NCI-H2196 (cell line): ENCODE data around the gene ACP3.
"Not testable (repeated sequence)": the region's sequence is repeated elsewhere in the genome, so short reads cannot be mapped to it uniquely, and the experiment has no call there.

Source experiments
- DNase-seq: peaks from one replicate; lab custom pipeline; 2025; ENCODE audit not compliant: unreplicated experiment; lab: John Stamatoyannopoulos, UW

Gene ACP3

GRCh38 chr3:132356568-132356967, 39.4 kb downstream of the ACP3 start:
- no peak for DNase-seq

- no peak for DNase-seq
Observed at GRCh38 chr3:132360717-132361116, 43.5 kb downstream of the ACP3 start.

- DNase-seq = no peak
Observed at GRCh38 chr3:132362329-132362728, 45.1 kb downstream of the ACP3 start.

GRCh38 chr3:132368515-132368914, 51.3 kb downstream of the ACP3 start:
- no peak for DNase-seq

- no peak for DNase-seq
Observed at GRCh38 chr3:132368962-132369361, 51.8 kb downstream of the ACP3 start.

- DNase-seq = not testable (repeated sequence)
Observed at GRCh38 chr3:132376945-132377354, 59.7 kb downstream of the ACP3 start.

- no peak for DNase-seq
Observed at GRCh38 chr3:132378048-132378762, 61.0 kb downstream of the ACP3 start.

GRCh38 chr3:132378846-132379245, 61.6 kb downstream of the ACP3 start:
- DNase-seq = peak; percentile 52

- DNase-seq = no peak
Observed at GRCh38 chr3:132380920-132381319, 63.7 kb downstream of the ACP3 start.

GRCh38 chr3:132381348-132381944, 64.2 kb downstream of the ACP3 start:
- no peak for DNase-seq

- DNase-seq = no peak
Observed at GRCh38 chr3:132382267-132382666, 65.1 kb downstream of the ACP3 start.

- DNase-seq = no peak
Observed at GRCh38 chr3:132382688-132383194, 65.5 kb downstream of the ACP3 start.

- no peak for DNase-seq
Observed at GRCh38 chr3:132386259-132386658, 69.1 kb downstream of the ACP3 start.

GRCh38 chr3:132392675-132393074, 75.5 kb downstream of the ACP3 start:
- DNase-seq = not testable (repeated sequence)

GRCh38 chr3:132394320-132394719, 77.1 kb downstream of the ACP3 start:
- DNase-seq = no peak

GRCh38 chr3:132395126-132395525, 77.9 kb downstream of the ACP3 start:
- DNase-seq = no peak

- DNase-seq = no peak
Observed at GRCh38 chr3:132396255-132396654, 79.0 kb downstream of the ACP3 start.

GRCh38 chr3:132396776-132397175, 79.6 kb downstream of the ACP3 start:
- not testable (repeated sequence) for DNase-seq

- DNase-seq = peak; percentile 62
Observed at GRCh38 chr3:132399054-132399929, 82.1 kb downstream of the ACP3 start.

- DNase-seq = no peak
Observed at GRCh38 chr3:132401255-132401654, 84.0 kb downstream of the ACP3 start.

GRCh38 chr3:132404276-132404675, 87.1 kb downstream of the ACP3 start:
- no peak for DNase-seq

GRCh38 chr3:132405188-132405587, 88.0 kb downstream of the ACP3 start:
- DNase-seq = peak; percentile 33
